A673 (cell line): Measurements from ENCODE around the gene BCAR1. TPM values are rescaled to one million over a fixed set of nuclear protein-coding genes. Genes with fewer than 3 reads are reported as not detected.
"Not testable (repeated sequence)": the region's sequence is repeated elsewhere in the genome, so short reads cannot be mapped to it uniquely, and the experiment has no call there.

Source experiments
- BruUV-seq: library from RNA; stranded (reverse); fragments of 400-500 nt; replicated peaks from 2 replicates; lab custom pipeline; 2021; lab: Mats Ljungman, UMichigan
- CTCF ChIA-PET: fragments of 300-600 bp; sonication (Branson Sonifier 250); formaldehyde crosslinking; loops from one replicate; lab custom pipeline; 2022; ENCODE audit warnings: antibody characterized with exemption; lab: Charles Lee
- POLR2A ChIA-PET: fragments of 300-600 bp; sonication (Branson Sonifier 250); formaldehyde crosslinking; loops from one replicate; lab custom pipeline; 2022; ENCODE audit warnings: antibody characterized with exemption; ENCODE audit not compliant: low non-redundant PET; lab: Charles Lee
- DNase-seq: peaks from one replicate; pipeline ENCODE4 v3.0.0-alpha.2; 2015; ENCODE audit warnings: low spot score
- H3K27ac ChIP-seq: fragments of 200-600 bp; sonication (generic); 2 replicates; pipeline ENCODE4 v1.5.1; 2016; ENCODE audit warnings: mixed run types, low read depth, mild to moderate bottlenecking, mixed read lengths, antibody characterized with exemption, low read length; ENCODE audit not compliant: poor library complexity, severe bottlenecking
- H3K27me3 ChIP-seq: fragments of 200-600 bp; sonication (generic); replicated peaks from 2 replicates; pipeline ENCODE4 v1.6.1; 2017; ENCODE audit warnings: mixed run types, low read depth, mild to moderate bottlenecking, mixed read lengths, antibody characterized with exemption, low read length; ENCODE audit not compliant: insufficient read depth, poor library complexity
- H3K36me3 ChIP-seq: fragments of 200-600 bp; sonication (generic); 2 replicates; pipeline ENCODE4 v1.6.1; 2016; ENCODE audit warnings: mixed run types, mild to moderate bottlenecking, mixed read lengths, antibody characterized with exemption, low read length; ENCODE audit not compliant: insufficient read depth, poor library complexity, severe bottlenecking
- H3K4me1 ChIP-seq: fragments of 200-600 bp; sonication (generic); 2 replicates; pipeline ENCODE4 v1.6.1; 2017; ENCODE audit warnings: mixed run types, mild to moderate bottlenecking, mixed read lengths, antibody characterized with exemption, low read length; ENCODE audit not compliant: insufficient read depth, poor library complexity, severe bottlenecking
- H3K4me3 ChIP-seq: fragments of 200-600 bp; sonication (generic); 2 replicates; pipeline ENCODE4 v1.5.1; 2016; ENCODE audit warnings: low read depth, mixed run types, mild to moderate bottlenecking, mixed read lengths, low read length; ENCODE audit not compliant: poor library complexity, severe bottlenecking
- H3K9me3 ChIP-seq: fragments of 200-600 bp; sonication (generic); 2 replicates; pipeline ENCODE4 v1.6.1; 2016; ENCODE audit warnings: mixed run types, low read depth, mild to moderate bottlenecking, mixed read lengths, antibody characterized with exemption, low read length; ENCODE audit not compliant: poor library complexity, severe bottlenecking
- CTCF ChIP-seq: fragments of 300-800, 200-600 bp; sonication (generic); conservative IDR thresholded peaks from 2 replicates; pipeline ENCODE4 v1.5.1; 2017; ENCODE audit warnings: low read depth, mild to moderate bottlenecking, antibody characterized with exemption, low read length, moderate library complexity, mixed read lengths
- EZH2 ChIP-seq: fragments of 200-600 bp; sonication (generic); IDR thresholded peaks from 2 replicates; pipeline ENCODE4 v1.6.1; 2017; ENCODE audit warnings: borderline replicate concordance, low read depth, mild to moderate bottlenecking, mixed read lengths, antibody characterized with exemption, low read length; ENCODE audit not compliant: poor library complexity, severe bottlenecking
- intact Hi-C: fragments of 100-400 bp; cut with micrococcal nuclease; formaldehyde crosslinking; loops from one replicate; pipeline ENCODE4 v1.10.0; 2022; ENCODE audit not compliant: unreplicated experiment
- total RNA-seq: library from RNA; stranded (reverse); gene quantifications from 2 replicates; pipeline ENCODE4 v1.2.3, GENCODE V29; 2021

The BCAR1 gene
- total RNA-seq, 1 experiment from 2014 or later = 42.2 TPM

- Histone ChIP-seq H3K36me3 (no peaks in the 10 kb centered on the region), H3K4me1 (no peaks in the 10 kb centered on the region), H3K27ac (no peak overlapping the region), H3K9me3 (no peaks in the 10 kb centered on the region), H3K27me3 (no peaks in the 10 kb centered on the region), H3K4me3 (no peak overlapping the region)
- intact Hi-C loops = no loop called here
- no TSS peak for BruUV-seq
- ChIA-PET POLR2A (no interaction called here), CTCF (no interaction called here)
- DNase-seq = no peak
- TF ChIP-seq CTCF (no peak), EZH2 (no peak)
Measured at GRCh38 chr16:75216127-75216526, 35.3 kb downstream of the BCAR1 start.

DNA sequence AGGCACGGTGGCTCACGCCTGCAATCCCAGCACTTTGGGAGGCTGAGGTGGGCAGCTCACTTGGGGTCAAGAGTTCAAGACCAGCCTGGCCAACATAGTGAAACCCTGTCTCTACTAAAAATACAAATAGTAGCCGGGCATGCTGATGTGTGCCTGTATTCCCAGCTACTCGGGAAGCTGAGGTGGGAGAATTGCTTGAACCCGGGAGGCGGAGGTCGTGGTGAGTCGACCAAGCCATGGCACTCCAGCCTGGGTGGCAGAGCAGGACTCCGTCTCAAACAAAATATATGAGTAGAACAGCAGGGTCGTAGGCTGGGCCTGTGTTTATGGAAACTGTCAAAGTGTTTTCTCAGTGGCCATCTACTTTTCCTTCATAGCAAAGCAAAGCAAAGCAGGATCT lies 40.1 kb downstream of the BCAR1 start:
- intact Hi-C loops, H3K27me3 ChIP-seq, BruUV-seq, POLR2A ChIA-PET, H3K9me3 ChIP-seq, H3K4me1 ChIP-seq, H3K36me3 ChIP-seq, DNase-seq, CTCF ChIA-PET, H3K4me3 ChIP-seq, H3K27ac ChIP-seq: not testable (repeated sequence)

- intact Hi-C loops = no loop called here
- POLR2A ChIA-PET = interaction anchor here (0.6 kb wide), 1 partner anchor 18 kb away, joined by 7 read pairs; no protein-coding TSS in a partner anchor
- no peaks in the 10 kb centered on the region for H3K36me3 ChIP-seq
- H3K4me1 ChIP-seq = no peaks in the 10 kb centered on the region
- H3K4me3 ChIP-seq = no peak overlapping the region
- no peak overlapping the region for H3K27ac ChIP-seq
- CTCF ChIA-PET = interaction anchor here (1.0 kb wide), 1 partner anchor 10 kb away, joined by 11 read pairs; no protein-coding TSS in a partner anchor
- TF ChIP-seq CTCF = no peak
- TF ChIP-seq EZH2 = no peak
- H3K9me3 ChIP-seq = no peaks in the 10 kb centered on the region
- DNase-seq = no peak
- no peaks in the 10 kb centered on the region for H3K27me3 ChIP-seq
- no TSS peak for BruUV-seq
Measured at GRCh38 chr16:75209944-75210343, 41.5 kb downstream of the BCAR1 start.

GRCh38 chr16:75209514-75209913 lies 41.9 kb downstream of the BCAR1 start:
- intact Hi-C loops, H3K4me1 ChIP-seq, H3K4me3 ChIP-seq, POLR2A ChIA-PET, H3K27ac ChIP-seq, BruUV-seq, H3K27me3 ChIP-seq, DNase-seq, H3K9me3 ChIP-seq, H3K36me3 ChIP-seq: not testable (repeated sequence)
- CTCF ChIA-PET = interaction anchor here (1.0 kb wide), 1 partner anchor 10 kb away, joined by 11 read pairs; no protein-coding TSS in a partner anchor
